Body of pancreas (tissue), 4 donors: ENCODE measurements around the gene SRRM4. TPM values are rescaled to one million over a fixed set of nuclear protein-coding genes. Genes with fewer than 3 reads are reported as not detected.

Experiments
- ATAC-seq: fragments of 150-250 bp; one replicate; pipeline ENCODE4 v1.9.1; 2016
- DNase-seq, 4 donors: peaks; one replicate each; pipeline ENCODE4 v3.0.0-alpha.2; 2019
- H3K27ac ChIP-seq, 4 donors: fragments of 200-600 bp; sonication (generic); 1 replicate in 3 of 4; 2 replicates in 1 of 4; pipeline versions ENCODE4 v1.5.1 to v1.6.1; 2016 to 2019; ENCODE audit warnings: mild to moderate bottlenecking in 1 of 4, mixed read lengths in 1 of 4, moderate library complexity in 1 of 4
- H3K27me3 ChIP-seq, 2 donors: fragments of 200-600 bp; sonication (generic); one replicate each; pipeline ENCODE4 v1.6.0; 2016; ENCODE audit warnings: mild to moderate bottlenecking in 1 of 2
- H3K36me3 ChIP-seq, 2 donors: fragments of 200-600 bp; sonication (generic); replicated peaks in 1 of 2; 2 replicates each; pipeline ENCODE4 v1.5.1; 2016; ENCODE audit warnings: low read depth in 2 of 2; ENCODE audit not compliant: insufficient read depth in 1 of 2
- H3K4me1 ChIP-seq: fragments of 200-600 bp; sonication (generic); one replicate; pipeline ENCODE4 v1.6.0; 2016
- H3K4me3 ChIP-seq, 2 donors: fragments of 200-600 bp; sonication (generic); 1 replicate in 1 of 2; 2 replicates in 1 of 2; pipeline ENCODE4 v1.5.1; 2016 to 2019
- H3K9me3 ChIP-seq, 3 donors: fragments of 200-600 bp; sonication (generic); 1 replicate in 2 of 3; 2 replicates in 1 of 3; pipeline ENCODE4 v1.5.1; 2016
- POLR2A ChIP-seq, 3 donors: fragments of 450-650 bp; IDR thresholded peaks; one replicate each; pipeline ENCODE4 v1.6.1; 2016; ENCODE audit warnings: antibody characterized with exemption in 3 of 3, mild to moderate bottlenecking in 2 of 3
- WGBS, 2 donors: methylation state at CpG; one replicate each; pipeline ENCODE4 v1.1.5; 2017; 5-methylcytosine and 5-hydroxymethylcytosine counted together
- intact Hi-C: fragments of 100-400 bp; cut with DNase I; formaldehyde crosslinking; loops from one replicate; pipeline ENCODE4 v1.15.1; 2023
- total RNA-seq, 2 donors: library from RNA; depleted of rRNA; stranded (reverse); fragments of >200 nt; gene quantifications; one replicate each; pipeline ENCODE4 v1.1.0, GENCODE V29; 2016
- TF ChIP-seq, protein P1 (sequence below), 7 experiments: fragments of 450-650 bp in 4 of 7; fragments of 200-600 bp in 3 of 7; sonication (generic) in 3 of 7; IDR thresholded peaks; one replicate each; pipeline ENCODE4 v1.5.1; 2016 to 2019; ENCODE audit warnings: antibody characterized with exemption in 7 of 7

The SRRM4 gene
- total RNA-seq, 2 donors from 2014 or later, result not detected

DNA sequence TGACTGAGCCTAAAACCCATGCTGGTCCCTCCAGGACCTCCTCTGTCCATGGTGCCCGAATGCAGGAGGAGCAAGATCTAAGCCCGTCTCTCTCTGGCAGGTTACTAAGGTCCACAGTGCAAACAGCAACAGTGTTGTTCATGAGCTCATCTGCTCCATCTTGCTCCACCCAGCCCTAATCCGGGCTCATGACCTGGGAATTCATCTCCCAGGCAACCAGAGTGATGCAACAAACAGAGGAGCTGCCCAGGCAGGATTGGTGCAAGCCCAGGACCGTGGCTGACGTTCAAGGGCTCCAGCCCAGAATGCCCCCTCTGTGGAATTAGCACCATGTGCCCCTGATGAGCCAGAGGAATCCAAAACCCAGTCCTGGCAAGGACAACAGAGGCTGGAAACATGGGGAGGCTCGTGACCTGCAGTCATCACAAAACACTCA is 227.3 kb downstream of the SRRM4 start:
- Histone ChIP-seq H3K4me1 (no peaks in the 10 kb centered on the region), H3K36me3 (no peaks in the 10 kb centered on the region), H3K27ac (no peak overlapping the region), H3K4me3 (no peak overlapping the region), H3K9me3 (no peaks in the 10 kb centered on the region), H3K27me3 (no peaks in the 10 kb centered on the region)
- TF ChIP-seq, protein P1, sequence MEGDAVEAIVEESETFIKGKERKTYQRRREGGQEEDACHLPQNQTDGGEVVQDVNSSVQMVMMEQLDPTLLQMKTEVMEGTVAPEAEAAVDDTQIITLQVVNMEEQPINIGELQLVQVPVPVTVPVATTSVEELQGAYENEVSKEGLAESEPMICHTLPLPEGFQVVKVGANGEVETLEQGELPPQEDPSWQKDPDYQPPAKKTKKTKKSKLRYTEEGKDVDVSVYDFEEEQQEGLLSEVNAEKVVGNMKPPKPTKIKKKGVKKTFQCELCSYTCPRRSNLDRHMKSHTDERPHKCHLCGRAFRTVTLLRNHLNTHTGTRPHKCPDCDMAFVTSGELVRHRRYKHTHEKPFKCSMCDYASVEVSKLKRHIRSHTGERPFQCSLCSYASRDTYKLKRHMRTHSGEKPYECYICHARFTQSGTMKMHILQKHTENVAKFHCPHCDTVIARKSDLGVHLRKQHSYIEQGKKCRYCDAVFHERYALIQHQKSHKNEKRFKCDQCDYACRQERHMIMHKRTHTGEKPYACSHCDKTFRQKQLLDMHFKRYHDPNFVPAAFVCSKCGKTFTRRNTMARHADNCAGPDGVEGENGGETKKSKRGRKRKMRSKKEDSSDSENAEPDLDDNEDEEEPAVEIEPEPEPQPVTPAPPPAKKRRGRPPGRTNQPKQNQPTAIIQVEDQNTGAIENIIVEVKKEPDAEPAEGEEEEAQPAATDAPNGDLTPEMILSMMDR (IDR thresholded peaks at IDR 0.05), result no peak
- TF ChIP-seq POLR2A (IDR thresholded peaks at IDR 0.05), result no peak
- ATAC-seq (peak; percentile 33), DNase-seq (peak; percentile 12 to 28 (median 16))
- WGBS, 2 donors, result 29 to 41% methylated on average over 6 of the region's 6 CpGs
- intact Hi-C loops, result no loop called here

DNA sequence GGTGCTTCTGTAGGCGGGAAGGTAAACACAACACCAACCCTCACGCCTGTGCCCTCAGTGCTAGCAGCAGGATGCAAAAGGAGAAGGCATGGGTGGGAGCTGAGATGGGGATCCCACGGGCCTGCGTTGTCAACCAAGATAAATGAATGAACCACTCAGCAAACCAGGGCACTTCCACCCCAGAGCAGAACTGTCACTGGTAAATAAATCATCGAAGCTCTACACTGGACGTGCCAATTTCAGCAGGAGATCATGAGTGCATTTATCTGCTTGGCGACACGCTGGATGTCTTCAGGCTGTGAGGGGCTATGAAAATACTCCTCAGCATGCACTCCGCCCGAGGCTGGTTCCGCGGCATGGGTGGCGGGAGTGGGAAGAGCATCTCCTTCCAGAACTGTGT is 230.5 kb downstream of the SRRM4 start:
- Histone ChIP-seq H3K9me3 (no peaks in the 10 kb centered on the region), H3K4me3 (no peak overlapping the region), H3K27me3 (no peaks in the 10 kb centered on the region), H3K27ac (no peak overlapping the region), H3K36me3 (no peaks in the 10 kb centered on the region), H3K4me1 (no peaks in the 10 kb centered on the region)
- no peak for ATAC-seq
- 66 to 72% methylated on average over 13 of the region's 13 CpGs for WGBS, 2 donors
- no peak for DNase-seq
- intact Hi-C loops, result no loop called here
- TF ChIP-seq, protein P1 (IDR thresholded peaks at IDR 0.05), result no peak
- TF ChIP-seq POLR2A (IDR thresholded peaks at IDR 0.05), result no peak

Other genes starting within 250 kb of the SRRM4 start
- gene HSPB8, start 197.4 kb downstream of the SRRM4 start, total RNA-seq, result 10 to 100 TPM; 14.8 to 22.7 TPM